ENCODE results near the gene PTPRG.

GRCh38 chr3:62203152-62203551 is 641.8 kb downstream of the PTPRG start:
- TF ChIP-seq POLR2A (IDR thresholded peaks at IDR 0.05; ENCODE audit: low read length), result no peak
- no peak for TF ChIP-seq GATA1 (IDR thresholded peaks at IDR 0.05; ENCODE audit: low read depth, low read length)
